Lower leg skin (tissue), 4 donors: ENCODE data around the gene MED9. TPM values are rescaled to one million over a fixed set of nuclear protein-coding genes. Genes with fewer than 3 reads are reported as not detected.

ENCODE experiments used
- DNase-seq, 2 donors: peaks; one replicate each; pipeline ENCODE4 v3.0.0-alpha.2; 2019; ENCODE audit warnings: low spot score in 2 of 2
- H3K4me3 ChIP-seq: fragments of 200-600 bp; sonication (generic); 2 replicates; pipeline ENCODE4 v1.5.1; 2017; ENCODE audit warnings: mild to moderate bottlenecking, low read depth; ENCODE audit not compliant: poor library complexity, severe bottlenecking
- CTCF ChIP-seq, 3 donors: fragments of 450-650 bp; IDR thresholded peaks; one replicate each; pipeline ENCODE4 v1.5.1; 2016; ENCODE audit warnings: antibody characterized with exemption in 3 of 3, mild to moderate bottlenecking in 3 of 3, moderate library complexity in 2 of 3
- POLR2A ChIP-seq, 2 donors: fragments of 450-650 bp; IDR thresholded peaks; one replicate each; pipeline ENCODE4 v1.6.1; 2016 to 2017; ENCODE audit warnings: antibody characterized with exemption in 2 of 2, mild to moderate bottlenecking in 1 of 2, moderate library complexity in 1 of 2
- WGBS, 2 donors: methylation state at CpG; one replicate each; pipeline ENCODE4 v1.1.5; 2018; 5-methylcytosine and 5-hydroxymethylcytosine counted together
- intact Hi-C: fragments of 100-400 bp; cut with DNase I; formaldehyde crosslinking; loops from one replicate; pipeline ENCODE4 v1.15.0; 2023; ENCODE audit warnings: low total_unique reads
- total RNA-seq, 4 donors: library from RNA; depleted of rRNA; stranded (reverse); fragments of >200 nt; gene quantifications; one replicate each; pipeline ENCODE4 v1.1.0, GENCODE V29; 2016

The MED9 gene
- total RNA-seq, 4 donors from 2014 or later = 14.8 to 29.3 (median 24.2) TPM

GRCh38 chr17:17503566-17504130 is 26.8 kb downstream of the MED9 start:
- intact Hi-C loops = loop anchor here (10.0 kb wide), 2 partner anchors 121 to 149 kb away; no protein-coding TSS in a partner anchor
- 57 to 69% methylated on average over 7 of the region's 7 CpGs for WGBS, 2 donors
- no peak for DNase-seq
- no peak for TF ChIP-seq CTCF (IDR thresholded peaks at IDR 0.05)
- no peak overlapping the region for H3K4me3 ChIP-seq

GRCh38 chr17:17504341-17505140 is 27.7 kb downstream of the MED9 start:
- intact Hi-C loops = loop anchor here (10.0 kb wide), 2 partner anchors 120 to 150 kb away; no protein-coding TSS in a partner anchor
- WGBS, 2 donors = 88 to 89% methylated on average over 20 of the region's 20 CpGs
- DNase-seq = no peak
- no peak overlapping the region for H3K4me3 ChIP-seq
- no peak for TF ChIP-seq CTCF (IDR thresholded peaks at IDR 0.05)
- TF ChIP-seq POLR2A (IDR thresholded peaks at IDR 0.05) = no peak

- no peak overlapping the region for H3K4me3 ChIP-seq
- no peak for TF ChIP-seq CTCF (IDR thresholded peaks at IDR 0.05)
- TF ChIP-seq POLR2A (IDR thresholded peaks at IDR 0.05) = no peak
- DNase-seq = no peak
- 89 to 94% methylated on average over 3 to 5 of the region's 5 CpGs for WGBS, 2 donors
- intact Hi-C loops = loop anchor here (10.0 kb wide), 2 partner anchors 120 to 150 kb away; no protein-coding TSS in a partner anchor
Measured at GRCh38 chr17:17505151-17505550, 28.4 kb downstream of the MED9 start.

GRCh38 chr17:17505610-17506171 is 28.9 kb downstream of the MED9 start:
- TF ChIP-seq POLR2A (IDR thresholded peaks at IDR 0.05) = no peak
- no peak for DNase-seq
- intact Hi-C loops = loop anchor here (10.0 kb wide), 2 partner anchors 119 to 151 kb away; no protein-coding TSS in a partner anchor
- WGBS, 2 donors = 92 to 95% methylated on average over 7 to 14 of the region's 22 CpGs
- no peak overlapping the region for H3K4me3 ChIP-seq

GRCh38 chr17:17506181-17506741 is 29.5 kb downstream of the MED9 start:
- 79% methylated on average over 17 to 21 of the region's 22 CpGs for WGBS, 2 donors
- no peak overlapping the region for H3K4me3 ChIP-seq
- no peak for TF ChIP-seq CTCF (IDR thresholded peaks at IDR 0.05)
- TF ChIP-seq POLR2A (IDR thresholded peaks at IDR 0.05) = no peak
- DNase-seq = no peak
- intact Hi-C loops = loop anchor here (10.0 kb wide), 2 partner anchors 119 to 151 kb away; no protein-coding TSS in a partner anchor
